ENCODE data around the gene TAF1.

DNA sequence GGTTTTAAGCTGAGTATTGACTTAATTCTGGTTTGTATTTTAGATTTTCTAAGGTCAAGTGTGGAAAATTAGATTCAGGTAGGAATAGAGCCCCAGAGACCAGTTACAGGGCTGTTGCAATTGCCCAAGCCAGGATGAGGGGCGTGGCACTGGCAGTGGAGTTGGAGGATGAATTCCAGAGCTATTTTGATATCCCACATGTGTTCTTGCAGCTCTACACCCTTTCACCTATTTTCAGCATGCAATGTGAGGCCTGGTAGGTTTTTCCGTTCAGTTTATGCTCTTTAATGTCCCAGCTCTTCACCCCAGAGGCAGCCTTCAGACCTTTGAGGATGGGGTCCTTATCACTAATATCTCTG, 148.9 kb downstream of the TAF1 start:
- no peak for TF ChIP-seq CTCF (IDR thresholded peaks at IDR 0.05 in 4 of 5, conservative IDR thresholded peaks at IDR 0.05 in 1 of 5)
- no peak for TF ChIP-seq POLR2A (IDR thresholded peaks at IDR 0.05)
